IPS DF 19.7 (cell line): Measurements from ENCODE around the gene CD3G.
"Not testable (repeated sequence)": the region's sequence is repeated elsewhere in the genome, so short reads cannot be mapped to it uniquely, and the experiment has no call there.

Experiments
- DNase-seq: peaks from one replicate; pipeline ENCODE4 v3.0.0-alpha.2; 2013; ENCODE audit warnings: low read depth, low spot score

CD3G gene

GRCh38 chr11:118343981-118344515 lies at the start of gene CD3G:
TSS of gene CD3G (plus strand) at chr11:118344344. CDS start at chr11:118344424, 80 bp downstream.
- no peak for DNase-seq

- DNase-seq: no peak
These were observed 48.9 kb upstream of the CD3G start for GRCh38 chr11:118295199-118295598.

GRCh38 chr11:118295815-118296454 lies 48.2 kb upstream of the CD3G start:
- DNase-seq: no peak

- DNase-seq: no peak
These were observed 42.4 kb upstream of the CD3G start for GRCh38 chr11:118301600-118302195.

- DNase-seq: no peak
These were observed 39.9 kb upstream of the CD3G start for GRCh38 chr11:118304227-118304567.

GRCh38 chr11:118304568-118305248 lies 39.4 kb upstream of the CD3G start, which contains the start of gene CD3E:
TSS of gene CD3E (plus strand) at chr11:118304730. CDS start at chr11:118304953, 223 bp downstream.
- no peak for DNase-seq

- no peak for DNase-seq
These were observed 38.4 kb upstream of the CD3G start for GRCh38 chr11:118305726-118306125.

GRCh38 chr11:118306556-118306955 lies 37.6 kb upstream of the CD3G start:
- DNase-seq: no peak

GRCh38 chr11:118308995-118309528 lies 35.1 kb upstream of the CD3G start:
- DNase-seq: not testable (repeated sequence)

GRCh38 chr11:118310271-118310670 lies 33.9 kb upstream of the CD3G start:
- no peak for DNase-seq

GRCh38 chr11:118310781-118311485 lies 33.2 kb upstream of the CD3G start:
- DNase-seq: no peak

- DNase-seq: no peak
These were observed 32.6 kb upstream of the CD3G start for GRCh38 chr11:118311518-118311917.

GRCh38 chr11:118312328-118312727 lies 31.8 kb upstream of the CD3G start:
- no peak for DNase-seq

GRCh38 chr11:118313242-118313641 lies 30.9 kb upstream of the CD3G start:
- no peak for DNase-seq

- no peak for DNase-seq
These were observed 29.1 kb upstream of the CD3G start for GRCh38 chr11:118314988-118315411.

- no peak for DNase-seq
These were observed 26.0 kb upstream of the CD3G start for GRCh38 chr11:118318124-118318523.

GRCh38 chr11:118318581-118319336 lies 25.4 kb upstream of the CD3G start:
- no peak for DNase-seq

- no peak for DNase-seq
These were observed 24.8 kb upstream of the CD3G start for GRCh38 chr11:118319337-118319707.

- DNase-seq: no peak
These were observed 23.6 kb upstream of the CD3G start for GRCh38 chr11:118320515-118320914.

- DNase-seq: no peak
These were observed 22.6 kb upstream of the CD3G start for GRCh38 chr11:118321386-118322082.
